CD4-positive, alpha-beta T cell treated with Interleukin-6 at 100 ng/mL for 8 hours (primary cell): ENCODE measurements around the gene TANGO6.
"Not testable (repeated sequence)": the region's sequence is repeated elsewhere in the genome, so short reads cannot be mapped to it uniquely, and the experiment has no call there.

Experiments used
- DNase-seq: peaks from one replicate; pipeline ENCODE4 v3.0.0-alpha.2; 2020; ENCODE audit warnings: mixed read lengths, low spot score

The TANGO6 gene

DNA sequence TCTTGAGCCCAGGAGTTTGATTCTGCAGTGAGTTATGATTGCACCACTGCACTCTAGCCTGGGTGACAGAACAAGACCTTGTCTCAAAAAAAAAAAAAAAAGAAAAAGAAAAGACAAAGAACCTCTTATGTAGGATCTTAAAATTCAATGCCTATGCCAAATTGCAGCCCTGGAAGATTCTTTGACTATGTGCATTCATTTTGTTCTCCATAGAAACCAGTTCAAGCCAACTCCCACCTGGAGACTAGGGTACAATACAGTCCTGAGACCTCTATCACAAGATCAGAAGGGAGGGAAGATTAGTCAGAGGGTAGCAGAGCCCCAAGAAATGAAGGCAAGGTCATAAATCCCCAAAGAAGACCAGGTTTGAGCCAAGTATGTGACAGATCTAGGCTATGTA, 171.5 kb downstream of the TANGO6 start:
- no peak for DNase-seq

DNA sequence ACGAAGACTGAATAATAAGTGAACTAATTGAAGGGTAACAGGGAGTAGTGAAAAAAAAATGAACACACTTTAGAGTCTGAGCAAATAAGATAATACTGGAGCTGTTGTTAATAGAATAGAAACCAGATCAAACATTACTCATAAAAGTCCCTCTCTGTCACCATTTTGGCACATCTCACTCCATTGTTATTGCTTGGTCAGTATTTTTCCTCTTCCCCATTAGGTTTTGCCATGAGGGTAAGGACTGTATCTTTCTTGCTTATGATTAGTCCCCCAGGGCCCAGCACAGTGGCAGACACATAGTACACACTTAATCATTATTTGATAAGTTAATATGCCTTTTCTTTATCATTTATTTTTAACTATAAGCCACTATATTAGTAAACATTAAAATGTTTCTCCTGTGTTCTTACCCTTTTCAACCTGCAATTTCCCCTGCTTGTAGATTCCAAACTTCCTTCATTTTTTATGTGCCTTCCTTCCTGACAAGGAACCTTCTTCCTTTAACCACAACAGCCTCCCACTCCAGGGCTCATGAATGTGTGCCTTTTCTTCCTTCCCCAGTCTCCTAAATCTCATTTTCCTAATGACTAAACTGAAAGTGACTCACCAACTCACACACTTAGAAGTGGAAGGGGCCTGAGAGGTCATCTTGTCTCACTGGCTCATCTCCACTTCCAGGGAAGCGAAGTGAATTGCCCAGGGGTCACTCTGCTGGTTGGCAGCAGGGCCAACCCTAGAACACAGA, 173.9 kb downstream of the TANGO6 start:
- DNase-seq, result no peak

DNA sequence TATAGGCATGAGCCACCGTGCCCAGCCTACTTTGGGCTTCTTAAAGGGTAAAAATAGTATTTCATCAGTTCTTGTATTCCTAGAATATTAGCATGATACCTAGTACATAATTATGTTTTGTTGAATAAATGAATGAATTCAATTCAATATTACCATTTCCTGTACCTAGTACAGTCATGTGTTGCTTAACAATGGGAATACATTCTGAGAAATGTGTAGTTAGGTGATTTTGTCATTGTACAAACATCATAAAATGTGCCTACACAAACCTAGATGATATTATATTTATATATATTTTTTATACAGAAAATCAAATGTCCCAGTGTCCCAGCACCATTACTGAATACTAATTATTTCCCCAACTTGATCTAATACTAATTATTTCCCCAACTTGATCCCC, 176.5 kb downstream of the TANGO6 start:
- DNase-seq, result no peak

DNA sequence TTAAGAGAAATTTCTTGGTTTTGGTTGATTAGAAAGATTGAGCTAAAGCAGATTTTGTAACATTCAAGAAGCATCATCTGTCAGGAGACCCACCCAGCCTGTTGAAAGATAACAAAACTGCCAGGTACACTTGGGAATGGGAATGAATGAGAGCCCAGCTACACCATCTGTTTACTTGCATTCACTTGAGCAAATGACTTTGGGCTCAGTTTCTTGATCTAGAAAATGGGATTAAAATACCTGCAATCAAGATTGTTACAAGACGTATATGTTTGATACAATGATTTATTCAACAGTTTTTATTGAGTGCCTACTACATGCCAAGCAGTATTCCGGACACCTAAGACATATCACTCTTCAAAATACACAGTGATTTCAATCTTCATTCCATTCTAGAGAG, 185.8 kb downstream of the TANGO6 start:
- DNase-seq, result no peak

DNA sequence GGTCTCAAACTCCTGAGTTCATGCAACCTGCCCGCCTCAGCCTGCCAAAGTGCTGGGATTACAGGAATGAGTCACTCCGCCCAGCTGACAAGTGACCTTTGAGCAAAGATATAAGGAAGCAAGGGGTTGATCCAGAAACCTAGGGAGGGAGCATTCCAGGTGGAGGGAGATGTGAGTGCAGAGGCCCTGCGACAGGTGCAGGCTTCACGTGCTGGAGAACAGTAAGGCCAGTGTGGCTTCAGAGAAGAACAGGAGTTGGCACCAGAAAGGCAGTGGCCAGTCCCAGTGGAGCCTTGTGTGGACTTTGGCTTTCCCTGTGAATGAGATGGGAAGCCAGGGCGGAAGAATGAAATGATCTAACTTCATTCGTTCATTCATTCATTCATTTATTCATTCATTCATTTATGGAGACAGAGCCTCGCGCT, 188.6 kb downstream of the TANGO6 start:
- DNase-seq, result no peak

DNA sequence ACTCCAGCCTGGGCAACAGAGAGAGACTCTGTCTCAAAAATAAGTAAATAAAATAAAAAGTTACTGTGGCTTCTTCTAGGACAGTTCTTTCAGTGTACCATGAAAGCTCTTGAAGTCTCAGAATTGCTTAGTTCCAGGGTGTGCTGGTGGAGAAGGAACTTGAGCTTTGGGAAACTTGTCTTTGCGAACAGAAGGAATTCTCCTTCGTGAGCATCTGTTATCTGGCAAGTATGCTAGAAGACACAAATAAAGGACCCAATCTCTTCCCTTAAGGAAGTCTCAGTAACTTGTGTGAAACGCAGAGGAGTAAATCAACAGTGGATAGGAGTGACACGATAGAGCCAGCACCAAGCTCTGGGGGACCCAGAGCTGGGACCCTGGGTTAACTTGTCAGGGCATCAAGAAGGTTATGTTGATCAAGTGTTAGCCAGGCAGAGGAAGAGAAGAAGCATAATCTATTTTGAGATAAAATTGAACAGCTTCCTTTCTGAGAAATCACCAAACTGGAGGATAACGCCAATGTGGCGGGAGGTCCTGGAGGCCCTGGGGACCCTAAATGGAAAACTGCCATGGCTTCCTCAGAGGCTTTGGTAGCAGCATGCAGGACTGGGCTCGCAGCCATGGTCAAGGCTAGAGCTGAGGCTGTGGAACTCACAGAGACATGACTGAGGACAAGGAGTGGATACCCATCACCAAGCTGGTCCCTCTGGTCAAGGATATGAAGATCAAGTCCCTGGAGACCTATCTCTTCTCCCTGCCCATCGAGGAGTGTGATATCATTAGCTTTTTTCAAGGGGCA, 190.0 kb downstream of the TANGO6 start:
- DNase-seq, result no peak

DNA sequence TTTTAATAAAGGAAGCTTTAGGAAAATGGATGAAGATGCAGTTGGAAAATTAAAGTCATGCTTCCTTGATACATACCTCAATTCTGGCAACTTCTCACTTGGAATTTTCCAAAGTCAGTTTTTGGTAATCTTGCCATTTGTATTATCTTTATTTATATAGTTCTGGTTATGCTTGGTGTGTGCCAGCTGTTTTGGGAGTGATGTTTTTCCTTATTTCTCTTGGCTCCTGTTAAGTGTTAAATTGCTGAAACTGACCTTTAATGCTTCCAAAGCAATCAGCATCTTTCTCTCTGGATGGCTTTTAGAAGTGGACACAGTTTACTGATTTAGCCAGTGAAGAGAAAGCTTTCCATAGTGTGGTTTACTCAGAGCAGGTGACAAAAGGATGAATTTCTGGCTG, 192.0 kb downstream of the TANGO6 start:
- no peak for DNase-seq

DNA sequence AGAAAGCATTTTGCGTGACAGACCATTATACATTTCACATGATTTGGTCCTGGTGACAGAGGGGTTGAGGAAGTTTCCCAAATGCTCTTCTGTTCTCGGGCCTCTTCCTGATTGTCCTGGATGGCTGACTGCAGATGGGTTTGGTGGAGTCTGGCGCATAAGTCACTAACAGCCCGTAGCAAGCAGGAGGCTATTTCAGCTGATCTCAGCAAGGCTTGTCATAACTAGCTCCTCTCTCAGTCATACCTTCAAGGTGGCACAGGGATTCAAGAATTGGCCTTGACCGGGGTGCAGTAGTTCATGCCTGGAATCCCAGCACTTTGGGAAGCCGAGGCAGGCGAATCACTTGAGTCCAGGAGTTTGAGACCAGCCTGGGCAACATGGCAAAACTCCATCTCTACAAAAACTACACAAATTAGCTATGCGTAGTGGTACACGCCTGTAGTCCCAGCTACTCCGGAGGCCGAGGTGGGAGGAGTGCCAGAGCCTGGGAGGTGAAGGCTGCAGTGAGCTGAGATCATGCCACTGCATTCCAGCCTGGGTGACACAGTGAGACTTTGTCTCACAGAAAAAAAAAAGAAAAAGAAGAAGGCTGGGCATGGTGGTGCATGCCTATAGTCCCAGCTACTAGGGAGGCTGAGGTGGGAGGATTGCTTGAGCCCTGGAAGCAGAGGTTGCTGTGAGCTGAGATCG, 193.2 kb downstream of the TANGO6 start:
- no peak for DNase-seq

DNA sequence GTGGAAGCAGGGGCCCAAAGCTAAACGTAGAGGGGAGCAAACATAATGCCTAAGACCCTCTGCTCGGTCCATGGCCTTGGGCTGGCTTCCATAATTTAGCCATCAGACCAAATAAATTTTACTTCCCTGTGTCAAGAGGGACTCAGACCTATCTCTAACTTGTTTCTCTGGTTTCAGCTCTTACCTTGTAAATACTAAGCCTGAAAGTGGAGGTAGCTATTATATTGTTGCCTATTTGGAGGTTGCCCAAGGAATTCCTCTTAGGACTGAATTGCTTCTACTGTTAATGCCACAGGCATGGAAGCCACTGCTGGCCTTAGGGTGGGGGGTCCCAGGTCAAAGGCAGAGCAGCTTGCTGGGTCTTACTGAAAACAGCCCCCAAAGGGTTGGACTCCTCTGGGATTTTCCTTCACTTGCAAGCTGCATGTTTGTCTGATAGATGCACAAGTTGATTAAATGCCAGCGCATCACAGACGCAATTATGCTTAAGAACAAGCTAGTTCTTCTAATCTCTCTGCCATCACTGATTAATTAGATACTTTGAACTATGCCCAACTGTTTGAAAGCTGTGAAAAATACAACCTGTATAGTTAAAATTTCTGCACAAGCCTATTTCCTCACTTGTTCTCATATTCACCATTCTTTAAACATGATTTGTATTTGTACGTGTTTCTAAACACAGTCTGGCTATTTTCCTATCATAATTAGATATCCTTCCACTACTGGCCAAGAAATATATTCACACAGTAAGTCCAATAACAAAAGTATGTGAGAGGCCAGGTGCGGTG, 194.2 kb downstream of the TANGO6 start:
- DNase-seq, result no peak

DNA sequence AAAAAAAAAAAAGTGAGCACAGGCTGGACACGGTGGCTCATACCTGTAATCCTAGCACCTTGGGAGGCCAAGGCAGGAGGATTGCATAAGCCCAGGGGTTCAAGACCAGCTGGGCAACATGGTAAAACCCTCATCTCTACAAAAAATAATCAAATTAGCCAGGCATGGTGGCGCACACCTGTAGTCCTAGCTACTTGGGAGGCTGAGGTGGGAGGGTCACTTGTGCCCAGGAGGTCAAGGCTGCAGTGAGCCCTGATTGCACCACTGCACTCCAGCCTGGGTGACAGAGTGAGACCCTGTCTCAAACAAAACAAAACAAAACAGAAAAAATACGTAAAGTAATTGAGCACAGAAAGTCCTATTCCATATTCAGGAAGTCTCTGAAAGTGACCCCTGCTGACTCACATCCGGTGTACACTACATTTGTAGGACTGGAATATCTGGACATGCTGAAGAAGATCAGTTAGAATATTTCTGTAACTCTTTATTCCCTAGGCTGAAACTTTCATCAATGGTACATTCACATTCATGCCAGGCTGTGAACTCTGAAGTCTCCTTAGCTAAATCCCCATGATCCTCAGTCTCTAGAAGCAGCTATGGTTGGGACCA, 196.1 kb downstream of the TANGO6 start:
- no peak for DNase-seq

DNA sequence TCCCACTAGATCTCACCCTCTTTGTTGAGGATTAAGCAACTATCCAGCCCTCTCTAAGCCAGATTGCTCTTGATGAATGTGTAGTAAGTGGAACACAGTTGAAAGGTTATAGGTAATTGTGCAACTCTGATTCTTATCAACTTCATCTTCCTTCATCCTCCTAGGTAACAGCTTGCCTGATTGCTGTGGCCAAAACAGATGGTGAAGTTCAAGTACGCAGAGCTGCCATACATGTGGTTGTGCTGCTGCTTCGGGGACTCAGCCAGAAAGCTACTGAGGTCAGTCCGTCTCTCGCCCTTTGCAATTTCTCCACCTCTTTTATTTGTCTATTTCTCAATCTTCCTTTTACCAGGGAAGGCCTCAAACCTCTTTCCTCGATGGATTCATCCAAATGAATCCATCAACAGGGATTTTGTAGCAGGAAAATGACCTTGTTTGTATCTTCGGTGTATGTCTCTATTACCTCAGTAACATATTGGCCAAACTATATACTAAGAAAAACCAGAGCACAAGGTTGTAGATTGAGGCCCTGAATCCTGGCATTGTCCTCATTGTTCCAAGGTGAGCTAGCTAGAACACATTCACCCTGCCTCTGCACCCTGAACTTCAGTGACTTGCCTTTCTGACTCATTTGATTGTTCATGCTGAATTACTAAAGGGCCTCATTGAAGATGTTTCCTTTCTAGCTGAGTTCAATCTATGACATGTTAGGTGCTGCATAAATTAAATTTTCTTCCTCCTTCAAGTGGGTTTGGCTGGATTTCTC, 197.0 kb downstream of the TANGO6 start:
- no peak for DNase-seq

DNA sequence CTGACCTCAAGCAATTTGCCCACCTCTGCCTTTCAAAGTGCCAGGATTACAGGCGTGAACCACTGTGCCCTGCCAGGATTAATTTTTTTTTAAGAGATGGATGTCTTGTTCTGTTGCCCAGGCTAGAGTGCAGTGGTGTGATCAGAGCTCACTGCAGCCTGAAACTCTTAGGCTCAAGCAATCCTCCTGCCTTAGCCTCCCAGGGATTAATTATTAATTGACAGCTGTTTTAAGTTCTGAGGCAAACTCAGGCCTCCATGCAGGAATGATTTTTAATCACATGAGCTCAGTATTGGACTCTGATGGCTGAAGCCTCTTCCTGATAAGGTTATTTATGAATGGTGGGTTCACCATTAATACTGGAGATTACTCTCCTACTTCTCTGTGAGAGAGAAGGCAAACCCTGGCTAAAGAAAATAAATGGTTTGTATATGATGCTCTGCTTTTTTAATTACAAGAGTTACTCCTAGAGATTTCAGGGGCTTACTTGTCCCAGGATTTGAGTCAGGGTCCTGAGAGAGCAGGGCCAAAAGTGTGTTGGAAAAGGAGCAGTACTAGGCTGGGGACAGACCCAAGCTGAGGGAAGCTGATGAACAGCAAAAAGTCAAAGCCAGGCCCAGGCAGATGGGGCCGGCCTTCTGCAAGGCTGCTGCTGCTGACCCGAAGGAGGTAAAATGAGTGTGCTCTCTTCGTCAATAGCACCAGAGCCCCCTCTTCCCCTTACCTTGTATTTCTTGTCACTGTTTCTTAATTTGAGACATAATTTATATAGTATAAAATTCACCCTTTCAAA, 205.2 kb downstream of the TANGO6 start:
- DNase-seq, result no peak

DNA sequence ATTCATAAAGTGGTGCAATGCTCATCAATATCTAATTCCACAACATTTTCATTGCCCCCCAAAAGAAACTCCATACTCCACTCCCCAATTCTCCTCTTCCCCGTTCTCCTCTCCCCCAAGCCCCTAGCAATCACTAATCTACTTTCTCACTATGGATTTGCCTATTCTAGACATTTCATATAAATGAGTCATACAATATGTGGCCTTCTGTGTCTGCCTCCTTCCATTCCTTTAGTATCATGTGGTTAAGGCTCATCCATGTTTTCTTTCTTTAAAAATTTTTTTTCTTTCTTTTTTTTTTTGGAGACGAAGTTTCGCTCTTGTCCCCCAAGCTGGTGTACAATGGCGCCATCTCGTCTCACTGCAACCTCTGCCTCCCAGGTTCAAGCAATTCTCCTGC, 205.8 kb downstream of the TANGO6 start:
- DNase-seq, result no peak

DNA sequence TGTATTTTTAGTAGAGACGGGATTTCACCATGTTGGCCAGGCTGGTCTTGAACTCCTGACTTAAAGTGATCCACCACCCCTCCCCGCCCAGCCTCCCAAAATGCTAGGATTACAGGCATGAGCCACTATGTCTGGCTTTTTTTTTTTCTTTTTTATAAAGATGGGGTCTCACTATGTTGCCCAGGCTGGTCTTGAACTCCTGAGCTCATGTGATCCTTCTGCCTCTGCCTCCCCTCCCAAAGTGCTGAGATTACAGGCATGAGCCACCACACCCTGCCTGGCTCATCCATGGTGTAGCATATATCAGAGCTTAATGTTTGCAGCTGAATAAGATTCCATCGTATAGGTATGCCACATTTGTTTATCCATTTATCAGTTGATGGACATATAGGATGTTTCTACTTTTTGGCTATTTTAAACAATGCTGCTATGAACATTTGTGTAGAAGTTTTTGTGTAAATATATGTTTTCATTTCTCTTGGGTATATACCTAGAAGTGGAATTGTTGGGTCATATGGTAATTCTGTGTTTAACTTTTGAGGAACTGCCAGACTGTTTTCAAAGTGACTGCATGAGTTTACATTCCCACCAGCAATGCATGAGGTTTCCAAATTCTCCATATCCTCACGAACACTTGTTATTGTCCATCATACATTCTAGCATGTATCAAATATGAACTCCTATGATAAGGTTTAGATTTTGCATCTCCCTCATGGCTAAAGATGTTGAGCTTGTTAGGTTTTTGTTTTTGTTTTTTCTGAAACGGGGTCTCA, 206.5 kb downstream of the TANGO6 start:
- DNase-seq, result no peak

DNA sequence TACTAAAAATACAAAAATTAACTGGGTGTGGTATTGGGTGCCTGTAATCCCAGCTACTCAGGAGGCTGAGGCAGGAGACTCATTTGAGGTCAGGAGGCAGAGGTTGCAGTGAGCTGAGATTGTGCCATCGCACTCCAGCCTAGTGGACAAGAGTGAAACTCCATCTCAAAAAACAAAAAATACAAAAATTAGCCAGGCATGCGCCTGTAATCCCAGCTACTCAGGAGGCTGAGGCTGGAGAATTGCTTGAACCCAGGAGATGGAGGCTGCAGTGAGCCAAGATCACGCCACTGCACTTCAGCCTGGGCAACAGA, 208.1 kb downstream of the TANGO6 start:
- not testable (repeated sequence) for DNase-seq

DNA sequence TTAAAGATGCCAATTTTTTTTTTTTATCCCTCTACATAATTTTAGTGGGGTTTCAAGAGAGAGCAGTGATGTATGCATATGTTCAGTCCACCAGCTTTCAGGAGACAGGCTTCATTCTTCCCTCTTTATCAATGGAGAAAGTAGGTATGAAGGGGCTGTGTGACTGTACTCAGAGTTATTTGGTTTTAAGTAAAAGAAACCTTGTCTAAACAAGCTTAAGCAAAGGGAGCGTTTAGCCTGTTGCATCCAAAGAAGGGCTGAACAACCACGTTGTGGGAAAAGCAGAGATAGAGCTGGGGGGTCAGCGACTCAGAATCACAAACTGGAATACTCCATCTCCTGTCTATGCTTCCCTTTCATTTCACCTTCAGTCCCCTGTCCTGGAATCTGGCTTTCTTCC, 211.7 kb downstream of the TANGO6 start:
- no peak for DNase-seq

DNA sequence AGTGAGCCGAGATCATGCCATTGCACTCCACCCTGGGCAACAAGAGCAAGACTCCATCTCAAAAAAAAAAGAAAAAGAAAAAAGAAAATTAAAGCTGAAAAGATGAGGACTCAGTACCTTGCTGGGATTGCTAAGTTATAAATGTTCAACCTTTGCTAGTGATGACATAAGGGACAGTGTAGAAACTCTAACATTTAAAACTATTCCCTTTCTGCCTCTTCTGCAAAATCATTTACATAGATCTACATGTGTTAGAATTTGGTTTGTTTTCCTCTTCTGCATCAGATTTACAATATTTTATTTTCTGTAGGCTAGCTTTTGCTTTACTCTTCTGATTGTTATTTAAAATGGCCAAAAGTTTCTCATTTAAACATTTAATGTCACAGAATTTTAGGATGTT, 212.6 kb downstream of the TANGO6 start:
- DNase-seq, result no peak

DNA sequence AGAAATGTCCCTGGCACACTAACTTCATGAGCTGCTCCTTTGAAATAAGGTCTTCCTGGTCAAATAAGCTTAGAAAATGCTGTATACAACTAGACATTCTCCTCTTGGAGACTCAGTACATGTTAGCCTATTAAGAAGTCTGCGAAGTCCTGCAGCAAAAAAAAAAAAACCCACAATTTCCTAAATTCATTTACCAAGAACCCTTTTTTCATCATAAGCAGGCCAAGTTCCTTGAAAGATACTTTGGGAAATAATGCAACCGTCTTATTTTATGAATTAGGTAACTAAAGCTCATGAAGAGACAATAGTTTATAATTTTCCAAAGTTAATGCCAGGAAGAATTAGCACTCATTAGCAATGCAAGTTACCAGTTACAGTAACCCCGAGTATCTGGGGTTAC, 213.1 kb downstream of the TANGO6 start:
- no peak for DNase-seq
